OCI-LY7 (cell line): ENCODE measurements around the gene DGCR2. TPM values are rescaled to one million over a fixed set of nuclear protein-coding genes. Genes with fewer than 3 reads are reported as not detected.

Experiments
- BruUV-seq: library from RNA; stranded (reverse); fragments of 400-500 nt; replicated peaks from 2 replicates; lab custom pipeline; 2021; lab: Mats Ljungman, UMichigan
- CTCF ChIA-PET: fragments of 300-600 bp; sonication (Branson Sonifier 250); formaldehyde crosslinking; loops from one replicate; lab custom pipeline; 2022; ENCODE audit warnings: antibody characterized with exemption; ENCODE audit not compliant: unreplicated experiment; lab: Charles Lee
- POLR2A ChIA-PET: fragments of 300-600 bp; sonication (Branson Sonifier 250); formaldehyde crosslinking; loops from one replicate; lab custom pipeline; 2022; ENCODE audit warnings: antibody characterized with exemption; lab: Charles Lee
- DNase-seq: peaks from one replicate; pipeline ENCODE4 v3.0.0-alpha.2; 2015; ENCODE audit warnings: low spot score
- H2AFZ ChIP-seq: fragments of 200-600 bp; sonication (generic), shearing (Covaris generic); 2 replicates; pipeline ENCODE4 v1.6.1; 2014; ENCODE audit warnings: mild to moderate bottlenecking, antibody characterized with exemption, low read length, moderate library complexity
- H3K27ac ChIP-seq: fragments of 200-600 bp; sonication (generic); 2 replicates; pipeline ENCODE4 v1.5.1; 2014; ENCODE audit warnings: mixed run types, low read depth, mild to moderate bottlenecking, moderate library complexity, low read length, inconsistent platforms; ENCODE audit not compliant: poor library complexity, severe bottlenecking
- H3K36me3 ChIP-seq: fragments of 200-600 bp; sonication (generic); 2 replicates; pipeline ENCODE4 v1.6.1; 2014; ENCODE audit warnings: mild to moderate bottlenecking, antibody characterized with exemption, low read length, moderate library complexity, mixed read lengths; ENCODE audit not compliant: insufficient read depth
- H3K4me1 ChIP-seq: fragments of 200-600 bp; sonication (generic); 2 replicates; pipeline ENCODE4 v1.5.1; 2014; ENCODE audit warnings: mild to moderate bottlenecking, low read length; ENCODE audit not compliant: insufficient read depth, poor library complexity, severe bottlenecking
- H3K4me2 ChIP-seq: fragments of 200-600 bp; sonication (generic); 2 replicates; pipeline ENCODE4 v1.6.1; 2014; ENCODE audit warnings: mild to moderate bottlenecking, low read length
- H3K4me3 ChIP-seq: fragments of 200-600 bp; sonication (generic); 2 replicates; pipeline ENCODE4 v1.5.1; 2014; ENCODE audit warnings: mild to moderate bottlenecking, low read depth, low read length; ENCODE audit not compliant: poor library complexity, severe bottlenecking
- H3K79me2 ChIP-seq: fragments of 200-600 bp; sonication (generic); 2 replicates; pipeline ENCODE4 v1.6.1; 2016; ENCODE audit warnings: low read depth, mild to moderate bottlenecking, low read length, moderate library complexity, mixed read lengths; ENCODE audit not compliant: insufficient read depth
- H3K9me2 ChIP-seq: fragments of 200-600 bp; sonication (generic); 2 replicates; pipeline ENCODE4 v1.6.1; 2016; ENCODE audit warnings: mild to moderate bottlenecking, low read length, mixed read lengths; ENCODE audit not compliant: insufficient read depth
- H3K9me3 ChIP-seq: fragments of 200-600 bp; sonication (generic); 2 replicates; pipeline ENCODE4 v1.6.1; 2014; ENCODE audit warnings: mild to moderate bottlenecking, mixed run types, low read length, mixed read lengths
- H4K20me1 ChIP-seq: fragments of 200-600 bp; sonication (generic); 2 replicates; pipeline ENCODE4 v1.6.1; 2014; ENCODE audit warnings: mild to moderate bottlenecking, antibody characterized with exemption, low read length, moderate library complexity, mixed read lengths; ENCODE audit not compliant: insufficient read depth
- CTCF ChIP-seq: fragments of 200-600 bp; sonication (generic); conservative IDR thresholded peaks from 2 replicates; pipeline ENCODE4 v1.5.1; 2014; ENCODE audit warnings: mild to moderate bottlenecking, antibody characterized with exemption, low read length, moderate library complexity, mixed read lengths
- EZH2phosphoT487 ChIP-seq: fragments of 200-600 bp; sonication (generic); IDR thresholded peaks from 2 replicates; pipeline ENCODE4 v1.6.1; 2018; ENCODE audit warnings: low read depth, borderline replicate concordance, mild to moderate bottlenecking, mixed run types, antibody characterized with exemption, low read length, moderate library complexity, mixed read lengths
- intact Hi-C: fragments of 100-400 bp; cut with micrococcal nuclease; formaldehyde crosslinking; loops from one replicate; pipeline ENCODE4 v1.10.0; 2022; ENCODE audit not compliant: unreplicated experiment
- total RNA-seq, 2 experiments: library from RNA; depleted of rRNA in 1 of 2; stranded (reverse); fragments of >200 nt in 1 of 2; shearing (Covaris generic) in 1 of 2; gene quantifications; 2 replicates each; pipeline ENCODE4 v1.2.3, GENCODE V29; 2014 to 2022

Gene DGCR2
- total RNA-seq, 2 experiments from 2014 or later, result 27.6 to 29.7 TPM

- no TSS peak for BruUV-seq
- H3K9me3 ChIP-seq, result no peaks in the 10 kb centered on the region
- intact Hi-C loops, result no loop called here
- H3K79me2 ChIP-seq, result no peaks in the 10 kb centered on the region
- peaks cover 53% of the 10 kb centered on the region; the same call in 1 of the 2 replicates for H3K36me3 ChIP-seq
- POLR2A ChIA-PET, result no interaction called here
- no peak overlapping the region for H3K4me3 ChIP-seq
- CTCF ChIA-PET, result interaction anchor here (0.7 kb wide), 1 partner anchor 115 kb away, joined by 3 read pairs; no protein-coding TSS in a partner anchor
- 0 out of 2 replicates have a peak, but pooled peaks have one; percentile 13 for TF ChIP-seq CTCF
- TF ChIP-seq EZH2phosphoT487, result no peak
- no peak overlapping the region for H3K4me2 ChIP-seq
- H3K4me1 ChIP-seq, result no peaks in the 10 kb centered on the region
- no peaks in the 10 kb centered on the region; the same call in 1 of the 2 replicates for H4K20me1 ChIP-seq
- DNase-seq, result no peak
- no peak overlapping the region for H3K27ac ChIP-seq
- no peak overlapping the region for H2AFZ ChIP-seq
- H3K9me2 ChIP-seq, result no peaks in the 10 kb centered on the region
These were observed 63.3 kb downstream of the DGCR2 start for GRCh38 chr22:19058713-19059451.

- intact Hi-C loops, result no loop called here
- no peaks in the 10 kb centered on the region for H3K9me2 ChIP-seq
- H3K79me2 ChIP-seq, result no peaks in the 10 kb centered on the region
- H4K20me1 ChIP-seq, result no peaks in the 10 kb centered on the region; the same call in 1 of the 2 replicates
- no TSS peak for BruUV-seq
- no peaks in the 10 kb centered on the region for H3K9me3 ChIP-seq
- H3K36me3 ChIP-seq, result peaks cover 56% of the 10 kb centered on the region; the same call in 1 of the 2 replicates
- ChIA-PET POLR2A (no interaction called here), CTCF (no interaction called here)
- H3K4me3 ChIP-seq, result no peak overlapping the region
- no peak overlapping the region for H3K27ac ChIP-seq
- H2AFZ ChIP-seq, result no peak overlapping the region
- TF ChIP-seq EZH2phosphoT487, result no peak
- TF ChIP-seq CTCF, result no peak
- H3K4me2 ChIP-seq, result no peak overlapping the region
- H3K4me1 ChIP-seq, result no peaks in the 10 kb centered on the region
- DNase-seq, result no peak
These were observed 64.2 kb downstream of the DGCR2 start for GRCh38 chr22:19057999-19058491.

- Histone ChIP-seq H3K9me3 (no peaks in the 10 kb centered on the region), H3K27ac (no peak overlapping the region), H3K4me3 (no peak overlapping the region), H3K4me1 (no peaks in the 10 kb centered on the region), H2AFZ (no peak overlapping the region), H4K20me1 (no peaks in the 10 kb centered on the region; the same call in 1 of the 2 replicates), H3K79me2 (no peaks in the 10 kb centered on the region), H3K4me2 (no peak overlapping the region), H3K36me3 (peaks cover 56% of the 10 kb centered on the region; the same call in 1 of the 2 replicates), H3K9me2 (no peaks in the 10 kb centered on the region)
- BruUV-seq, result no TSS peak
- intact Hi-C loops, result no loop called here
- TF ChIP-seq CTCF (no peak), EZH2phosphoT487 (no peak)
- POLR2A ChIA-PET, result no interaction called here
- DNase-seq, result no peak
- CTCF ChIA-PET, result no interaction called here
These were observed 64.7 kb downstream of the DGCR2 start for GRCh38 chr22:19057539-19057938.
